HepG2 (cell line): ENCODE data around the gene NES. TPM values are rescaled to one million over a fixed set of nuclear protein-coding genes. Genes with fewer than 3 reads are reported as not detected.

Experiments used
- AHDC1 ChIP-seq: sonication (generic); formaldehyde crosslinking; IDR thresholded peaks from 2 replicates; pipeline ENCODE4 v1.5.1; 2020; ENCODE audit warnings: mild to moderate bottlenecking, missing genetic modification reagents, borderline replicate concordance
- HMGA1 ChIP-seq: sonication (generic); formaldehyde crosslinking; conservative IDR thresholded peaks from 2 replicates; pipeline ENCODE4 v1.4.0; 2020; ENCODE audit warnings: missing genetic modification reagents
- IKZF1 ChIP-seq: fragments of 450-650 bp; IDR thresholded peaks from 2 replicates; pipeline ENCODE4 v1.7.1; 2016
- MEF2D ChIP-seq: sonication (generic); formaldehyde crosslinking; IDR thresholded peaks from 2 replicates; pipeline ENCODE4 v1.5.1; 2020; ENCODE audit warnings: mild to moderate bottlenecking, missing genetic modification reagents
- NFAT5 ChIP-seq: sonication (generic); formaldehyde crosslinking; IDR thresholded peaks from 2 replicates; pipeline ENCODE4 v1.4.0; 2020; ENCODE audit warnings: missing genetic modification reagents
- PITX1 ChIP-seq: sonication (generic); formaldehyde crosslinking; IDR thresholded peaks from 2 replicates; pipeline ENCODE4 v1.5.1; 2020; ENCODE audit warnings: mild to moderate bottlenecking, missing genetic modification reagents
- RARG ChIP-seq: sonication (generic); formaldehyde crosslinking; IDR thresholded peaks from 2 replicates; pipeline ENCODE4 v1.4.0; 2020; ENCODE audit warnings: low read depth, mild to moderate bottlenecking, missing genetic modification reagents
- TFAP4 ChIP-seq: sonication (generic); IDR thresholded peaks from 2 replicates; pipeline ENCODE4 v1.6.1; 2016; ENCODE audit warnings: low read depth, borderline replicate concordance
- ZBTB10 ChIP-seq: sonication (generic); formaldehyde crosslinking; IDR thresholded peaks from 2 replicates; pipeline ENCODE4 v1.4.0; 2020; ENCODE audit warnings: missing genetic modification reagents, borderline replicate concordance
- ZNF550 ChIP-seq: sonication (generic); formaldehyde crosslinking; IDR thresholded peaks from 2 replicates; pipeline ENCODE4 v1.4.0; 2020; ENCODE audit warnings: mild to moderate bottlenecking, missing genetic modification reagents, borderline replicate concordance
- ZNF704 ChIP-seq: sonication (generic); formaldehyde crosslinking; IDR thresholded peaks from 2 replicates; pipeline ENCODE4 v1.8.1; 2023; ENCODE audit warnings: mild to moderate bottlenecking, inconsistent platforms, moderate library complexity, missing genetic modification reagents, borderline replicate concordance
- polyA plus RNA-seq, 8 experiments: library from polyadenylated mRNA; depleted of rRNA in 3 of 8; stranded (reverse) in 7 of 8; unstranded in 1 of 8; fragments of >200 nt; fragmentation: Illumina TruSeq in 4 of 8; extraction: Trizol in 4 of 8; gene quantifications; 2 replicates each; pipeline versions ENCODE4 v1.2.1 to v1.2.3, GENCODE V29; 2011 to 2016; ENCODE audit warnings: low read depth in 4 of 8, missing spikeins in 1 of 8, mixed read lengths in 1 of 8; ENCODE audit not compliant: insufficient read depth in 1 of 8
- total RNA-seq, 5 experiments: library from RNA; depleted of rRNA; stranded (reverse); fragments of >200 nt; fragmentation: Illumina TruSeq; extraction: Trizol; gene quantifications; 2 replicates each; pipeline ENCODE4 v1.2.3, GENCODE V29; 2016; ENCODE audit warnings: low read depth in 1 of 5

NES gene
- total and polyA plus RNA-seq, 2 of the 13 experiments (the other 11 are each of a cell fraction or from before 2014, with no cell fraction given), result 1.7 to 16.6 TPM

GRCh38 chr1:156689035-156689952 is 12.1 kb upstream of the NES start (continued):
- no peak for TF ChIP-seq AHDC1 (CRISPR knock-in tag)
- TF ChIP-seq HMGA1 (CRISPR knock-in tag), result no peak
- 0 out of 2 replicates have a peak, but pooled peaks have one; percentile 22 for TF ChIP-seq ZNF704
- no peak for TF ChIP-seq ZNF550 (CRISPR knock-in tag)
- no peak for TF ChIP-seq ZBTB10
- no peak for TF ChIP-seq TFAP4
- TF ChIP-seq PITX1 (CRISPR knock-in tag), result no peak
- no peak for TF ChIP-seq MEF2D
- no peak for TF ChIP-seq IKZF1
- TF ChIP-seq RARG, result no peak
- no peak for TF ChIP-seq NFAT5
